ENCODE data around the gene CTAGE1.
"Not testable (repeated sequence)": the region's sequence is repeated elsewhere in the genome, so short reads cannot be mapped to it uniquely, and the experiment has no call there.

Gene CTAGE1

DNA sequence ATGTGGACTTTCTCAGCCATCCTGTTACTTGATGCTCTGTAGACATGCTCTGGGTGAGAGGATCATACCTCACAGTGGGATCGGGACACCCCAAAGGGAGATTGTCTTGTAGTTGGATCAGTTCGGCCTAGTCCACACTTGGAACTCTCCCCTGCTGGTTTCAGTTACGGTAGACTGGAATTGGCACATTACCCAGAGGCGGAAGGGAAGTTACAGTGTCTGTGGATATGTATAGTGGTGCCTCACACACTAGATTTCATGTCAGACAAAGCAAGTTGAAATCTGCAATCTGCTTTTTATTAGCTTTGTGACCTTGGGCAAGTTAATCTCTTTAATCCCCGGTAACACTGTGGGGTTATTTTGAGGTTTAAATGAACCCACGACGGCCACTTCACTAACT lies 16.2 kb upstream of the CTAGE1 start:
- no peak for DNase-seq

DNA sequence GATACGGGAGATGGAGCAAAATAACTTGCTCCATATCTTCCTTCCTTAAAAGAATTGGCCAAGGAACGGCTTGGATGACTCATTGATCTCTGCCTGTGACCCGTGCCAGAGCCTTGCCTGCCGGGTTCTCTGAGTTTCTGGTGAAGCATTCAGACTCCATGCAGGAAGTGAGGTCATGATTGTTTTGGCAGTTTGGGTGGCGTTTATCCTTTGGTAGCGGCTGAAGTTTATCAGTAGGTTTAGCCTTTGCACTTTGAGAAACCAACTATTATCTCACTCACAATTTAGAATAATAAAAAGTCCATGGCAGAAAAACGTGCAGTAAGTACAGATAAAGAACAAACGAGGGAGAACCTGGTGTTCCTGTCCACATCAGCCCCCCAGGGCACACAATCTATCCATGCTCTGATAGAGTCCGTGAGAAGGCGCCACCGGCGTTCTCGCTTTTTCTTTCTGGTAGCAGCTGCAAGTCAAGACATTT lies 15.0 kb upstream of the CTAGE1 start:
- no peak for DNase-seq

GRCh38 chr18:22429564-22429963 lies 11.8 kb upstream of the CTAGE1 start:
- DNase-seq: no peak

GRCh38 chr18:22428672-22429071 lies 11.0 kb upstream of the CTAGE1 start:
- no peak for DNase-seq

- no peak for DNase-seq
These were observed 10.3 kb upstream of the CTAGE1 start for GRCh38 chr18:22427822-22428549.

GRCh38 chr18:22424565-22424963 lies 6.8 kb upstream of the CTAGE1 start:
- no peak for DNase-seq

DNA sequence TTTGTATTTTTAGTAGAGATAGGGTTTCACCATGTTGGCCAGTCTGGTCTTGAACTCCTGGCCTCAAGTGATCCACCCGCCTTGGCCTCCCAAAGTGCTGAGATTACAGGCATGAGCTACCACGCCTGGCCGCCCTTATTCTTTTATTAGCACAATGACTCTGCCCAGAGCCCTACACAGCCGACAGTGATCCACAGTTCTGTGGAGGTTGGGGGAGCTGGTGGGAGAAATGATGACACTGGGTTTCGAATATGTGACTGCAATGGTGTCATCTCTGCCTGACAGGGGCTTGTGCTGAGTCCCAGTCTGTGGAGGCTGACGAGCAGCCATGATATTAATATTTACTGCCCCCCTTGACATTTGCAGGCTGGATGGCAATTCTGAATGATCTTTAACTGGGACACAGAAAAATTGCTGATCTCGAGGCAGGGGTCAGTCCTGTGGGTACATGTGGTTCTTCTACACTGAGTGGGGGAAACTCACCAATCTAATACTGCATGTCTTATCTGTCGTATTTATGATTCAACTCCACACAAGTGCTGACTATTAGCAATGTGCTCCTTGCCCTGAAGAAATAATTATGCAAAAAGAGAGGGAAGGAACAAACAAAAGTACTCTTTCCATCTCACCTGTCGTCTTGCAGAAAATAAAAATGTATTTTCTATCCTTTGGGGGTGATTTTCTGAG lies 6.3 kb upstream of the CTAGE1 start:
- DNase-seq: no peak

DNA sequence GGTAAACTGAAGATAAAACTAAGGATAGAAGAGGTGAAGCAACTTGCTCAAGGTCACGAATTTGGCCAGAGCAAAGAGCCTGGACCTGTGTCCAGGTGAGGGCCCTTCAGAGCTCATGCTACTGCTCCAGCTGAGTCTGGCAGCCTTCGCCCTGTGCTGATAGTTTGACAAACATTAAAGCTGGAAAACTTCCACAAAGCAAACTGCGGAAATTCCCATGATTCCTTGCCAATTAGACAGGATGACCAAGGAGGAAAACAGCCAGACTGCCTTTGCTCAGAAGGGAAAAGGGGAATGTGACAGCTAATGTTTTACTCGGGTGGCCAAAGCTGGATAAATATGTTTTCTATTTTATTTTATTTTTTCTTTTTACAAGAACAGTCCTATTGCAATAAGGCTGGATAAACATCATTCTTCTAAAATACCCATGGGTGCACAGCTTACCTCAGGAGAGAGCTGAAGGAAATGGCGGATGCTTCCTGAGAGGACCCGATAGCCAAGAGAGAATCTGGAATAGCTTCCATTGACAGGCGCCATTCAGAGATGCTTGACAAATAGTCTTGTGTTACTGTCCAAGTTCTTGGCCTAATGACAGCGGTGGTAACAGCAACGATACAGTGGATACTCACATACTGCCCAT lies 5.3 kb upstream of the CTAGE1 start:
- no peak for DNase-seq

GRCh38 chr18:22420652-22421051 lies 2.9 kb upstream of the CTAGE1 start:
- DNase-seq: no peak

- no peak for DNase-seq
These were observed 5.4 kb downstream of the CTAGE1 start for GRCh38 chr18:22412176-22412911.

DNA sequence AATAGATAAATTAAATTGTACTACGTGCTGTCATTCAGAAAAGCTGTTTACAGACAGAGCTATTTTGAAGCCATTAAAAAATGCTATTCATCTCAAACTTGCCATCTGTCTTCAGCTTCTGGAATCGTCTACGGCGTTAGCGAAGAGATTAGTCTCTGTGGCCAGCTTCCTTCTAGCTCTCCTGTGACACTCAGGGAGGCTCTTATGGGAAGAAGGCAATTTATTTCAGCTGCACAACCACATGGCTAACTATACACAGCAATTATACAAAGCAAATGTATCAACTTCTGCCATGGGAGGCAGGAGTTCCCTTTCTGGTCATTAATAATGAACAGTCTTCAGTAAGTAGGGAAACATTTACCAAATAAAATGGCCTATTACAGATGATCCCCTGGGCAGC lies 6.3 kb downstream of the CTAGE1 start:
- no peak for DNase-seq

GRCh38 chr18:22410126-22410525 lies 7.6 kb downstream of the CTAGE1 start:
- DNase-seq: no peak

DNA sequence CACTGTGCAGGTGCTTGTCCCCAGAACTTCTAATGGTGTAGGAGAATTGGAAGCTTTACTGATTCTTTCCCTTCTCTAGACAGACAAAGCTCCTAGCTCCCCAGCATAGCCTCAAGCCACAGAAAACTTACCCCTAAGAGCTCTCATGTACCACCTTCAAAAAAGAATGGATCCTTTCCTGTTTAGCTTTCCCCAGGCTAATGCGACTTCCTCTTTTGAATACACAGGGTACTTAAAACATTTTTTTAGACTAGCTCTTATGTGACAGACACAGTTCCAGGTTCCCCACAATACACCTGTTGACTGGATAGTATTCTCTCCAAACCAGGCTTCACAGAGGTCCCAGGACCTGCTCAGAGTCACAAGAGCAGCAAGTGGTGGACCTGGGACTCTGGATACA lies 8.3 kb downstream of the CTAGE1 start:
- no peak for DNase-seq

- no peak for DNase-seq
These were observed 9.7 kb downstream of the CTAGE1 start for GRCh38 chr18:22408059-22408458.

GRCh38 chr18:22405142-22405541 lies 12.6 kb downstream of the CTAGE1 start:
- no peak for DNase-seq

DNA sequence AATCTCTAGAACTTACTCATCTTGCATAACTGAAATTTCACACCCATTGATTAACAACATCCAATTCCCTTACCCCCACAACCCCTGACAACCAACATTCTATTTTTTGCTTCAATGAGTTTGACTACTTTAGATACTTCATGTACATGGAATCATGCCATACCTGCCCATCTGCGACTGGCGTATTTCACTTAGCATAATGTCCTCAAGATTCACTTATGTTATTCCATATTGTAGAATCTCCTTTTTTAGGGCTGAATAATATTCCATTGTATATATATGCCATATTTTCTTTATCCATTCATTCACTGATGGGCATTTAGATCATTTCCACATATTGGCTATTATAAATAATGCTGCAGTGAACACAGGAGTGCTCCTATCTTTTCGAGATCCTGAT lies 13.8 kb downstream of the CTAGE1 start:
- no peak for DNase-seq

DNA sequence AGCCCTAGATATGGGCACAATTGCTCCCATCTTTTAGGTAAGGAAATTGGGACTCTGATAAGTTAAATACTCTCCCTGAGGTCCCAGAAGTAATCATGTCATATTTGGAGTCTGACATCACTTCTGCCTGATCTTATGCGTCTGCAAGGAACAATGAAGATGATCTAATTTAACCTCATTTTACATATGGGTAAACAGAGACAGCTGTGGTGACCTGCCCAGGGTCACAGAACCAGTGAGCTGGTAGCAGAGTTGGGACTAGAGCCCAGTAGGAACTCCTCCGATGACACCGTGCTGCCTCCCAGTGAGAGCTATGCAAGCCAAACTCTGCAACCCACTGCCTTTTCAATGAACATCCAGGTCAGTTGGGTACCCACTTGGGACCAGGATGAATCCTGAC lies 17.8 kb downstream of the CTAGE1 start:
- DNase-seq: no peak

GRCh38 chr18:22398464-22398863 lies 19.3 kb downstream of the CTAGE1 start:
- DNase-seq: no peak

DNA sequence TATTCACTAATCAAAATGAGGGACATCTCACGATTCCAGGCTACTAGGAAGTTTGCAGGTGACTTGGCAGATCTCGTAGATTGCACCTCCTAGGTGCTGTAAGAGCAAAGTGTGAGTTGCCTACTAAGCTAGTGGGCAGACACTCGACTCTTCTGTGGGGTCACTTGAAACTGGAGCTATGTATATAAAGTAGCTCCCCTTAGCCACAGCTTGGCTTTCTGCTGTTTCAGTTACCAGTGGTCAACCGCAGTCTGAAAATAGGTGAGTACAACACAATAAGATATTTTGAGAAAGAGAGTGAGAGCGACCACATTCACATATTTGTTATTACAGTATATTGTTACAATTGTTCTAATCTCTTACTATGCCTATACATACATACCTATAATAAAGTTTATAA lies 23.3 kb downstream of the CTAGE1 start:
- DNase-seq: no peak

- DNase-seq: not testable (repeated sequence)
These were observed 24.6 kb downstream of the CTAGE1 start for GRCh38 chr18:22393164-22393563.

DNA sequence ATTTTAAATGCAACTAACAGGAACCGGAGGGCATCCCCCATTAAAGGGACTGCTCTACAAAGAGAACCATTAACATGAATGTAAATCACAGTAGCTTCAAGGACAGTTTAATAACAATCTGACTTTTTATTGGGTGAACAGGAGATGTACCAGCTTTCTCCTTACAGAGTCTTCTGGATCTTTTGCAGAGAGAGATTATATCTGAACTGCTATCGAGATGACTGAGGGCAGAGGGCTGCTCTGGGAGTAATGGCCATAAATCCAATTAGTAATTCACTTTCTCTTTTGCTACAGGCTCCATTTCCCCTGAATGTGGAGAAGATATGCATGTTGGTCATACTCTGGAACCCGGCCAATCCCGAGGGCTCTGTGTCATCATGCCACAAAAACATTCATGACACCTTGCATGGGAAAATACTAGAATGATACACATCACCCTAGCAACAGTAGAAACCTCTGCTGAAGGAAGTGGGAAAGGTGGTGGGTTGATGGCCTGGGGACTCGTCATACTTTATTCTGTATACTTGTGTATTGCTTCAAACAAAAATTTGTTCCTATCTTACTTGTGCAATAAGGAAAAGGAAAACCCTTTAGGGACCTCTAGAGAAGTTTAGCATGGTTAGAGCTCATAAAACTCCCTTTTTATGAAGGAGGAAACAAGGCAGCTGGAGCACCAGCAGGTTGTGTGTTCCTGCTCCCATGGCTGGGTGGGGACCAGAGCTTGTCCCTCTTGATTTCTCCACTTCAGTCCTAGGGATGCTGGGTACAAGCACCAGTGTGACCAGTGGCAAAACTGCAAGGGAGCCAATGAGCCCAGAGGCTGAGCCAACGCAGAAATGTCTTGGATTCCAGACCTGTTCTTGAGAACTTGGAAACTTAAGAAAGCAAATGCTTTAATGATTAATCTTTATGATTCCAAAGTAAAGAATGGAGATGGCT lies 26.0 kb downstream of the CTAGE1 start:
- DNase-seq: no peak

DNA sequence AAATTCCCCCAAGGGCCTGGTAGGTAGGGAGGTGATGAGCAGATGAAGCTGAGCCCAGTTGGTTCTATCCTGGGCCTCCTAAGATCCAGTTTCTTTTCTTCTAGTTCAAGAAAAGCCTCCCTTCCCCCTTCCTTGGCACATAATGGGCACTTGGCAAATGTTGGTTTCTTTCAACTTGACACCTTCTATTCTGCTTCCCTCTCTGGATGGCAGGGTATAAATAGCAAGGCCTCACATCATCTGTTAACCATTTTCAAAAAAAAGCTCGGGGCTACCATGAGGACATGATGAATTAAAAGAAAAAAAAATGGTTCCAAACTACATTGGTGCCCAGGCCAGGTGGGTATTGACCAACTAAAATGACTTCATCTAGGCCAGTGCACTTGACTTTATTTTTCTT lies 29.9 kb downstream of the CTAGE1 start:
- no peak for DNase-seq

All from NCI-H1105 treated with DMSO at 0.1 percent for 48 hours (cell line).